Osteocyte (in vitro differentiated cells): ENCODE data around the gene GPRC5D. TPM values are rescaled to one million over a fixed set of nuclear protein-coding genes. Genes with fewer than 3 reads are reported as not detected.
A peak's percentile ranks its signal among the peaks of the same experiment; 100 is the strongest.

Experiments used
- DNase-seq: peaks from one replicate; pipeline ENCODE4 v3.0.0; 2021; ENCODE audit warnings: mixed read lengths; ENCODE audit not compliant: unreplicated experiment; ENCODE audit errors: extremely low spot score
- H3K27ac Mint-ChIP-seq: one replicate; pipeline ENCODE4 v1.8.0; 2021; ENCODE audit warnings: mild to moderate bottlenecking, mixed read lengths; ENCODE audit not compliant: unreplicated experiment
- H3K27me3 Mint-ChIP-seq: one replicate; pipeline ENCODE4 v1.8.0; 2021; ENCODE audit warnings: mixed read lengths; ENCODE audit not compliant: unreplicated experiment
- H3K36me3 Mint-ChIP-seq: one replicate; pipeline ENCODE4 v1.8.0; 2021; ENCODE audit warnings: mixed read lengths; ENCODE audit not compliant: unreplicated experiment
- H3K4me1 Mint-ChIP-seq: one replicate; pipeline ENCODE4 v1.8.0; 2021; ENCODE audit warnings: mixed read lengths; ENCODE audit not compliant: unreplicated experiment
- H3K4me3 Mint-ChIP-seq: one replicate; pipeline ENCODE4 v1.8.0; 2021; ENCODE audit warnings: mild to moderate bottlenecking, moderate library complexity, mixed read lengths; ENCODE audit not compliant: unreplicated experiment
- H3K9me3 Mint-ChIP-seq: one replicate; pipeline ENCODE4 v1.8.0; 2021; ENCODE audit warnings: mixed read lengths; ENCODE audit not compliant: unreplicated experiment
- total RNA-seq: library from RNA; stranded (reverse); gene quantifications from 2 replicates; pipeline ENCODE4 v1.2.1, GENCODE V29; 2021
- TF ChIP-seq, protein P1 (sequence below): fragments of 200-600 bp; sonication (generic); IDR thresholded peaks from 2 replicates; pipeline ENCODE4 v1.5.0; 2021; ENCODE audit warnings: antibody characterized with exemption, mild to moderate bottlenecking, moderate library complexity

GPRC5D gene
- total RNA-seq, 1 donor from 2014 or later: not detected

DNA sequence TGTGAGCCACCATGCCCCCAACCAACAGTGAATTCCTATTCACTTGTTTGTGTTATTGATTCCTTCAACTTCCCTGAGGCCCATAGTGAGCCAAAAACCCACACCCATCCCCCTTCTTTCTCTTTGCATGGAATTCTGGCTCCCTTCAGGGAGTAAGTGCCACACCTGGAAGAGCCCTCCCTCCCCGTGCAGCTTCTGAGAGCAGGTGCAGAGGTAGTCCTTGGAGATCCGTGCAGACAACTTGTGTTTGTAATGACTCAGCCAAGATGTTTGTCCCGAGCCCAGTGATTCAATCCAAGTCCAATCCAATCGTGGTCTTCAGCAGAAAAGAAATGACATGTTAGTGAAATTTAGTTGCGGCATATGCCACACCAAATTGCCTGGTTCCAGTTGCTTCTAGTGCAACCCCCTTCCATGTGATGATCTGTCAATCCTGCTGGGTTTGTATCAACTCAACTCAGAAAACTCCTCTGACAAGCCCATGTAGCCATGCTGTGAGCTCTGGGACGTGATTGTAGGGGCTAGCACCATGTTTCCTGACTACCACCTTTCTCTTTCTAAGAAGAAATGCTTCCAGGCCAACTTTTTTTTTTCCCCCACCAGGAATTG lies 33.1 kb downstream of the GPRC5D start:
- TF ChIP-seq, protein P1, sequence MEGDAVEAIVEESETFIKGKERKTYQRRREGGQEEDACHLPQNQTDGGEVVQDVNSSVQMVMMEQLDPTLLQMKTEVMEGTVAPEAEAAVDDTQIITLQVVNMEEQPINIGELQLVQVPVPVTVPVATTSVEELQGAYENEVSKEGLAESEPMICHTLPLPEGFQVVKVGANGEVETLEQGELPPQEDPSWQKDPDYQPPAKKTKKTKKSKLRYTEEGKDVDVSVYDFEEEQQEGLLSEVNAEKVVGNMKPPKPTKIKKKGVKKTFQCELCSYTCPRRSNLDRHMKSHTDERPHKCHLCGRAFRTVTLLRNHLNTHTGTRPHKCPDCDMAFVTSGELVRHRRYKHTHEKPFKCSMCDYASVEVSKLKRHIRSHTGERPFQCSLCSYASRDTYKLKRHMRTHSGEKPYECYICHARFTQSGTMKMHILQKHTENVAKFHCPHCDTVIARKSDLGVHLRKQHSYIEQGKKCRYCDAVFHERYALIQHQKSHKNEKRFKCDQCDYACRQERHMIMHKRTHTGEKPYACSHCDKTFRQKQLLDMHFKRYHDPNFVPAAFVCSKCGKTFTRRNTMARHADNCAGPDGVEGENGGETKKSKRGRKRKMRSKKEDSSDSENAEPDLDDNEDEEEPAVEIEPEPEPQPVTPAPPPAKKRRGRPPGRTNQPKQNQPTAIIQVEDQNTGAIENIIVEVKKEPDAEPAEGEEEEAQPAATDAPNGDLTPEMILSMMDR: no peak
- Mint-ChIP-seq H3K4me3 (no peak overlapping the region), H3K27ac (no peak overlapping the region), H3K9me3 (no peaks in the 10 kb centered on the region), H3K27me3 (no peaks in the 10 kb centered on the region), H3K36me3 (no peaks in the 10 kb centered on the region), H3K4me1 (peaks cover 25% of the 10 kb centered on the region)
- no peak for DNase-seq

DNA sequence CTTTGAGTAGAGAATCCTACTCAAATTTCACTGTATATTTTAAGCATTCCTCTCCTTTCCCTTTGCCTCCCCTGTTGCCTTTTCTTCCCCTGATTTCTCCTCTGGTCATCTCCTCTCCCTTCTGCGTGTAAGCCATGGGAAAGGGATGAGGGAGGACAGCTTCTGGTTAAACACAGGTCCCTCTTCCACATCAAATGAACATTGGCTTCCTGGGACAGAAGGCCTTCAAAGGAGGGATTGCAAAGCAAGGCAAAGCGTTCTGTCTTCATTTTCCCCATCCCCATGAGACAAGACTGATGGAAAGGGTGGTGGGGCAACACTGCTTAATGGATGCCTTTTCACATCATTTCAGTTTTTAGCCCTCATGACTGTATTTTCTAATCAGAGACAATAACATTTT lies 34.5 kb downstream of the GPRC5D start:
- no peak overlapping the region for H3K27ac Mint-ChIP-seq
- no peak for DNase-seq
- no peaks in the 10 kb centered on the region for H3K9me3 Mint-ChIP-seq
- H3K4me1 Mint-ChIP-seq: peaks cover 25% of the 10 kb centered on the region
- H3K27me3 Mint-ChIP-seq: no peaks in the 10 kb centered on the region
- TF ChIP-seq, protein P1: no peak
- no peak overlapping the region for H3K4me3 Mint-ChIP-seq
- peaks cover 11% of the 10 kb centered on the region for H3K36me3 Mint-ChIP-seq

DNA sequence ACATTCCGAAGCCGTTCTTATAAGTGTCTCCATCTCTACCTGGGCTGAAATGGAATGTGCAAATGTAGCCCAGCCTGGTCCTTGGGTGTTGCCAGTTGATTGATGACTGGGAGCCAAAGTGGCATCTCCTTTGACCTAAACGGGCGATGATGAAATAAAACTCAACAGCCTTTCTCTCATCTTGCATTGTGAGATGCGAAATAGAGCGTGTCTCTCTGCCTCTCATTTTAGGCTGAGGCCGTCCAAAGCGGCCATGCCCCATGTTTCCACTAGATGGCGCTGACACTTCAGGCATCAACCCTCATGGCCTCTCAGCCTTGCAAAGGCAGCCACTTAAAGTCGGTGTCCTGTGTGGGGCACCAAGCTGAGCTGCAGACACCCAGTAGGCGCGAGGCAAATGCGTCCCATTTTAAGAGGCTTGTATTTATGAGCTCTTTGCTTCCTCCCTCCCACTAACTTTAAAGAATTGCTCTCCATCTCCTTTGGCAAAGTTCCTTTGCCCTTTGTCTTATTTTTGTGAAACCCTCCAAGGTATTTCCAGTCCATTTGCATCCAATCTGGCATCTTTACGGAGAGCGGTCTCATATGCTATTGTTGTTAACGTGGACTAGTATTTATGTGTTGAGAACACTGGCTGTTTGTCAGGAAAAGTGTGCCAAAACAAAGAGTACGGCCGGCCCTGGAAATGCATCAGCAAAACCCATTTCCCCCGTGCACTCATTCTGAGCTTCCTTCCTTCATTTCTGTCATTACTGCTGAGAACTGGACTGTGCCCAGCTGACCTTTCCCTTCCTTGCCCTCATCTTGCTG lies 35.6 kb downstream of the GPRC5D start:
- Mint-ChIP-seq H3K9me3 (no peaks in the 10 kb centered on the region), H3K4me3 (no peak overlapping the region), H3K4me1 (peaks cover 16% of the 10 kb centered on the region), H3K36me3 (peaks cover 11% of the 10 kb centered on the region), H3K27me3 (no peaks in the 10 kb centered on the region), H3K27ac (peak overlapping the region; percentile 34)
- TF ChIP-seq, protein P1: peak; percentile 99
- DNase-seq: peak; percentile 93

DNA sequence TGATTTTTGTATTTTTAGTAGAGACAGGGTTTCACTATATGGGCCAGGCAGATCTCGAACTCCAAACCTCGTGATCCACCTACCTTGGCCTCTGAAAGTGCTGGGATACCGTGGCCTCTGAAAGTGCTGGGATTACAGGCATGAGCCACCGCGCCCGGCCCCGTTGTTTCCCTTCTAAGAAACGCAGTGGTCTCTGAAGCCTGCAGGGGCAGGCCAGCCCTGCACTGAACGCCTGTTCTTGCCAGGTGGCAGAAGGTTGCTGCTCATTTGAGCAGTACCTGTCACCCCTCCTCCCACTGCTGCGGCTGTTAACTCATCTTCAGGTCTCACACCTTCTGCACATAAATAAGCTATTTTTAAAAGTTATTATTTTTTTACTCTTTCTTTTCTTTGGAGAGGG lies 36.3 kb downstream of the GPRC5D start:
- Mint-ChIP-seq H3K4me1 (peaks cover 16% of the 10 kb centered on the region), H3K27ac (no peak overlapping the region)

DNA sequence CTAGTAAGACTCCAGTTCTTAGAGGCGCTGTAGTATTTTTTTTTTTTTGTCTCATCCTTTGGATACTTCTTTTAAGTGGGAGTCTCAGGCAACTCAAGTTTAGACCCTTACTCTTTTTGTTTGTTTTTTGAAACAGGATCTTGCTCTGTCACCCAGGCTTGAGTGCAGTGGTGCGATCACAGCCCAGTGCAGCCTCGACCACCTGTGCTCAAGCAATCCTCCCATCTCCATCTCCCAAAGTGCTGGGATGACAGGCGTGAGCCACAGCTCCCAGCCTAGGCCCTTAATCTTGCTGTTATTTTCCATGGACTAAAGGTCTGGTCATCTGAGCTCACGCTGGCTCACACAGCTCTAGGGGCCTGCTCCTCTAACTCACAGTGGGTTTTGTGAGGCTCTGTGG lies 39.3 kb downstream of the GPRC5D start:
- H3K36me3 Mint-ChIP-seq: peaks cover 31% of the 10 kb centered on the region
- no peak overlapping the region for H3K4me3 Mint-ChIP-seq
- no peak for DNase-seq
- H3K27me3 Mint-ChIP-seq: no peaks in the 10 kb centered on the region
- H3K27ac Mint-ChIP-seq: no peak overlapping the region
- TF ChIP-seq, protein P1: no peak
- H3K4me1 Mint-ChIP-seq: peaks cover 18% of the 10 kb centered on the region
- H3K9me3 Mint-ChIP-seq: no peaks in the 10 kb centered on the region

More for the DNA sequence above, 36.3 kb downstream of the GPRC5D start:
- Mint-ChIP-seq H3K9me3 (no peaks in the 10 kb centered on the region), H3K36me3 (peaks cover 15% of the 10 kb centered on the region), H3K27me3 (no peaks in the 10 kb centered on the region), H3K4me3 (no peak overlapping the region)
- no peak for DNase-seq
- TF ChIP-seq, protein P1: no peak
